A549 (cell line): Measurements from ENCODE around the gene FAM227B. TPM values are rescaled to one million over a fixed set of nuclear protein-coding genes. Genes with fewer than 3 reads are reported as not detected.

Experiments used
- ATAC-seq, 2 experiments: fragments of 200-7000 bp in 1 of 2; fragments of >200 bp in 1 of 2; cut with Nextera tagmentation in 1 of 2; cut with Tn5 transposase in 1 of 2; 3 replicates each; pipeline versions ENCODE4 v1.8.0 to v1.9.1; 2018 to 2020; ENCODE audit warnings: mild to moderate bottlenecking in 1 of 2, moderate library complexity in 1 of 2
- CTCF ChIA-PET: fragments of 300-600 bp; sonication (Branson Sonifier 250); formaldehyde crosslinking; extraction: SDS; loops from one replicate; lab custom pipeline; 2021; ENCODE audit warnings: antibody characterized with exemption, inconsistent platforms; lab: Yijun Ruan, JAX
- POLR2A ChIA-PET: fragments of 350-600 bp; formaldehyde crosslinking; extraction: SDS; loops from one replicate; lab custom pipeline; 2021; ENCODE audit warnings: antibody characterized with exemption, inconsistent platforms; lab: Yijun Ruan, JAX
- DNase-seq, 2 experiments: peaks; one replicate each; pipeline versions ENCODE4 v3.0.0 to v3.0.0-alpha.2; 2011 to 2016; ENCODE audit warnings: low read depth in 1 of 2, low spot score in 1 of 2
- FAIRE-seq: peaks from 2 replicates; lab custom pipeline; 2011; peaks lifted over from hg19 to GRCh38; lab: Jason Lieb, UNC
- H3K27ac ChIP-seq, 2 experiments: fragments of >200 bp; sonication (Bioruptor Twin); formaldehyde crosslinking; 3 replicates each; pipeline ENCODE4 v1.5.1; 2016 to 2017
- H3K4me1 ChIP-seq: fragments of >200 bp; sonication (Bioruptor Twin); formaldehyde crosslinking; 3 replicates; pipeline ENCODE4 v1.6.1; 2016
- H3K4me2 ChIP-seq: fragments of >200 bp; sonication (Bioruptor Twin); formaldehyde crosslinking; 3 replicates; pipeline ENCODE4 v1.6.1; 2016
- H3K4me3 ChIP-seq: fragments of >200 bp; sonication (Bioruptor Twin); formaldehyde crosslinking; 3 replicates; pipeline ENCODE4 v1.5.1; 2016
- H3K9me3 ChIP-seq: fragments of >200 bp; sonication (Bioruptor Twin); formaldehyde crosslinking; 3 replicates; pipeline ENCODE4 v1.6.1; 2016
- CHD2 ChIP-seq: fragments of 150-350 bp; IDR thresholded peaks from 2 replicates; pipeline ENCODE4 v1.6.1; 2014; ENCODE audit warnings: low read length; ENCODE audit not compliant: partially characterized antibody
- CHD4 ChIP-seq: fragments of 200-600 bp; sonication (generic); IDR thresholded peaks from 2 replicates; pipeline ENCODE4 v1.6.1; 2016; ENCODE audit warnings: antibody characterized with exemption, mild to moderate bottlenecking, borderline replicate concordance
- EHMT2 ChIP-seq: fragments of 200-600 bp; sonication (generic); IDR thresholded peaks from 2 replicates; pipeline ENCODE4 v1.6.1; 2016; ENCODE audit warnings: antibody characterized with exemption, low read depth, mild to moderate bottlenecking, moderate library complexity
- ELK1 ChIP-seq: fragments of 150-350 bp; IDR thresholded peaks from 2 replicates; pipeline ENCODE4 v1.6.1; 2014; ENCODE audit warnings: low read depth, mild to moderate bottlenecking, low read length
- EP300 ChIP-seq, 2 experiments: fragments of >200 bp; sonication (Bioruptor Twin); formaldehyde crosslinking; IDR thresholded peaks; 2 replicates in 1 of 2; 3 replicates in 1 of 2; pipeline ENCODE4 v1.6.1; 2016 to 2017
- FOSB ChIP-seq: fragments of 250-450 bp; sonication (Bioruptor Pico); IDR thresholded peaks from 2 replicates; pipeline ENCODE4 v1.5.0; 2020; ENCODE audit warnings: mild to moderate bottlenecking, moderate library complexity
- FOSL2 ChIP-seq, 2 experiments: fragments of 450-650 bp in 1 of 2; fragments of >200 bp in 1 of 2; sonication (Bioruptor Twin) in 1 of 2; formaldehyde crosslinking; IDR thresholded peaks; 2 replicates each; pipeline versions ENCODE4 v1.5.0 to v1.6.1; 2016 to 2020; ENCODE audit warnings: mild to moderate bottlenecking in 1 of 2, moderate library complexity in 1 of 2
- HEYL ChIP-seq: fragments of 250-450 bp; sonication (Bioruptor Pico); IDR thresholded peaks from 2 replicates; pipeline ENCODE4 v1.8.0; 2021; ENCODE audit warnings: mild to moderate bottlenecking, moderate library complexity
- HOXA7 ChIP-seq: fragments of 250-450 bp; sonication (Bioruptor Pico); IDR thresholded peaks from 2 replicates; pipeline ENCODE4 v1.5.0; 2020; ENCODE audit warnings: mild to moderate bottlenecking, moderate library complexity
- HOXB5 ChIP-seq: fragments of 250-450 bp; sonication (Bioruptor Pico); IDR thresholded peaks from 2 replicates; pipeline ENCODE4 v1.5.0; 2020; ENCODE audit warnings: mild to moderate bottlenecking, moderate library complexity
- KDM1A ChIP-seq: fragments of 200-600 bp; sonication (generic); IDR thresholded peaks from 2 replicates; pipeline ENCODE4 v1.6.1; 2016; ENCODE audit warnings: low read depth, mild to moderate bottlenecking
- MAFK ChIP-seq: fragments of 450-650 bp; IDR thresholded peaks from 2 replicates; pipeline ENCODE4 v1.6.1; 2014; ENCODE audit not compliant: partially characterized antibody
- MAX ChIP-seq: IDR thresholded peaks from 2 replicates; pipeline ENCODE4 v1.6.1; 2012
- MAZ ChIP-seq: fragments of 150-350 bp; IDR thresholded peaks from 2 replicates; pipeline ENCODE4 v1.6.1; 2014; ENCODE audit warnings: antibody characterized with exemption, low read depth, low read length, borderline replicate concordance
- NR3C1 ChIP-seq: fragments of >200 bp; sonication (Bioruptor Twin); formaldehyde crosslinking; IDR thresholded peaks from 3 replicates; pipeline ENCODE4 v1.6.1; 2017
- PBX3 ChIP-seq: IDR thresholded peaks from 2 replicates; pipeline ENCODE4 v1.6.1; 2012
- POLR2AphosphoS2 ChIP-seq: conservative IDR thresholded peaks from 2 replicates; pipeline ENCODE4 v1.6.1; 2012; ENCODE audit warnings: low read length, improper control_type of control experiment, inconsistent platforms
- RAD21 ChIP-seq, 2 experiments: fragments of >200 bp in 1 of 2; sonication (Bioruptor Twin) in 1 of 2; formaldehyde crosslinking in 1 of 2; IDR thresholded peaks in 1 of 2; conservative IDR thresholded peaks in 1 of 2; 2 replicates in 1 of 2; 3 replicates in 1 of 2; pipeline ENCODE4 v1.6.1; 2012 to 2018; ENCODE audit warnings: inconsistent platforms in 1 of 2
- RCOR1 ChIP-seq: fragments of 150-350 bp; IDR thresholded peaks from 2 replicates; pipeline ENCODE4 v1.6.1; 2014; ENCODE audit warnings: antibody characterized with exemption, low read length, low read depth
- RFX5 ChIP-seq: fragments of 450-650 bp; IDR thresholded peaks from 2 replicates; pipeline ENCODE4 v1.7.1; 2014; ENCODE audit warnings: antibody characterized with exemption, mild to moderate bottlenecking, moderate library complexity
- TFCP2L1 ChIP-seq: fragments of 250-450 bp; sonication (Bioruptor Pico); IDR thresholded peaks from 2 replicates; pipeline ENCODE4 v1.5.0; 2021; ENCODE audit warnings: mild to moderate bottlenecking
- ZNF302 ChIP-seq: fragments of 250-450 bp; sonication (Bioruptor Pico); IDR thresholded peaks from 2 replicates; pipeline ENCODE4 v1.9.0; 2021; ENCODE audit warnings: inconsistent platforms, mild to moderate bottlenecking, moderate library complexity
- ZSCAN20 ChIP-seq: fragments of 250-450 bp; sonication (Bioruptor Pico); IDR thresholded peaks from 2 replicates; pipeline ENCODE4 v1.8.0; 2022; ENCODE audit warnings: mild to moderate bottlenecking, moderate library complexity
- WGBS: methylation state at CpG from one replicate; pipeline ENCODE4 v1.1.6; 2017; ENCODE audit errors: missing lambda C conversion rate; 5-methylcytosine and 5-hydroxymethylcytosine counted together
- polyA plus RNA-seq, 4 experiments: library from polyadenylated mRNA; depleted of rRNA in 3 of 4; stranded (reverse); fragments of >200 nt; fragmentation: RNase III in 1 of 4; extraction: RNeasy Plus Mini Kit Qiagen cat#74134 plus additional on column Dnase treatment in 1 of 4; gene quantifications; 2 replicates in 3 of 4; 3 replicates in 1 of 4; pipeline ENCODE4 v1.2.3, GENCODE V29; 2011 to 2017
- TF ChIP-seq, protein P1 (sequence below): fragments of >200 bp; sonication (Bioruptor Twin); formaldehyde crosslinking; IDR thresholded peaks from 2 replicates; pipeline ENCODE4 v1.6.1; 2016
- TF ChIP-seq, protein P2 (sequence below): fragments of 250-450 bp; sonication (Bioruptor Pico); IDR thresholded peaks from 2 replicates; pipeline ENCODE4 v1.5.0; 2021; ENCODE audit warnings: mild to moderate bottlenecking, moderate library complexity, borderline replicate concordance
- TF ChIP-seq, protein P3 (sequence below): IDR thresholded peaks from 2 replicates; pipeline ENCODE4 v1.6.1; 2012; ENCODE audit warnings: low read depth, borderline replicate concordance

Gene FAM227B
- polyA plus RNA-seq, 2 of the 4 experiments (the other 2 are of a cell fraction), result 1.9 to 3.7 TPM

GRCh38 chr15:49441816-49442215 lies 178.8 kb downstream of the FAM227B start:
- Histone ChIP-seq H3K4me1 (no peaks in the 10 kb centered on the region), H3K4me3 (no peak overlapping the region)
- FAIRE-seq, result no peak
- POLR2A ChIA-PET, result no interaction called here
- TF ChIP-seq HOXA7 (no peak), TFCP2L1 (CRISPR knock-in tag) (no peak), PBX3 (no peak), ZNF302 (CRISPR knock-in tag) (no peak), KDM1A (no peak), FOSL2 (IDR thresholded peaks at IDR 0.05) (no peak), FOSL2 (CRISPR knock-in tag; IDR thresholded peaks at IDR 0.05) (no peak), EP300 (IDR thresholded peaks at IDR 0.05) (no peak), MAFK (no peak), EHMT2 (no peak), ELK1 (no peak), RFX5 (no peak), HEYL (CRISPR knock-in tag) (no peak)
- TF ChIP-seq, protein P1, sequence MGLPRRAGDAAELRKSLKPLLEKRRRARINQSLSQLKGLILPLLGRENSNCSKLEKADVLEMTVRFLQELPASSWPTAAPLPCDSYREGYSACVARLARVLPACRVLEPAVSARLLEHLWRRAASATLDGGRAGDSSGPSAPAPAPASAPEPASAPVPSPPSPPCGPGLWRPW, result no peak
- TF ChIP-seq, all 56 proteins: peak for 0
- CTCF ChIA-PET, result no interaction called here
- ATAC-seq, result no peak
- no peak for DNase-seq
- Histone ChIP-seq H3K9me3 (no peaks in the 10 kb centered on the region), H3K27ac (no peak overlapping the region), H3K4me2 (no peak overlapping the region)
- WGBS, result 36% methylated on average over 1 of the region's 1 CpG

- H3K9me3 ChIP-seq, result no peaks in the 10 kb centered on the region
- DNase-seq, result no peak
- TF ChIP-seq EP300 (IDR thresholded peaks at IDR 0.05) (no peak), ZNF302 (CRISPR knock-in tag) (no peak), FOSB (CRISPR knock-in tag) (no peak), RAD21 (conservative IDR thresholded peaks at IDR 0.05 in 1 of 2, IDR thresholded peaks at IDR 0.05 in 1 of 2) (no peak), CHD2 (no peak), MAZ (no peak), MAX (no peak), NR3C1 (no peak), CHD4 (no peak)
- H3K27ac ChIP-seq, result no peak overlapping the region
- CTCF ChIA-PET, result no interaction called here
- no peak overlapping the region for H3K4me2 ChIP-seq
- no peak for ATAC-seq
- no peak for FAIRE-seq
- POLR2A ChIA-PET, result no interaction called here
- H3K4me1 ChIP-seq, result no peaks in the 10 kb centered on the region
- no peak overlapping the region for H3K4me3 ChIP-seq
Observed at GRCh38 chr15:49441356-49441755, 179.3 kb downstream of the FAM227B start.

- POLR2A ChIA-PET, result no interaction called here
- TF ChIP-seq HEYL (CRISPR knock-in tag), result no peak
- TF ChIP-seq HOXB5 (CRISPR knock-in tag), result no peak
- TF ChIP-seq, protein P2, sequence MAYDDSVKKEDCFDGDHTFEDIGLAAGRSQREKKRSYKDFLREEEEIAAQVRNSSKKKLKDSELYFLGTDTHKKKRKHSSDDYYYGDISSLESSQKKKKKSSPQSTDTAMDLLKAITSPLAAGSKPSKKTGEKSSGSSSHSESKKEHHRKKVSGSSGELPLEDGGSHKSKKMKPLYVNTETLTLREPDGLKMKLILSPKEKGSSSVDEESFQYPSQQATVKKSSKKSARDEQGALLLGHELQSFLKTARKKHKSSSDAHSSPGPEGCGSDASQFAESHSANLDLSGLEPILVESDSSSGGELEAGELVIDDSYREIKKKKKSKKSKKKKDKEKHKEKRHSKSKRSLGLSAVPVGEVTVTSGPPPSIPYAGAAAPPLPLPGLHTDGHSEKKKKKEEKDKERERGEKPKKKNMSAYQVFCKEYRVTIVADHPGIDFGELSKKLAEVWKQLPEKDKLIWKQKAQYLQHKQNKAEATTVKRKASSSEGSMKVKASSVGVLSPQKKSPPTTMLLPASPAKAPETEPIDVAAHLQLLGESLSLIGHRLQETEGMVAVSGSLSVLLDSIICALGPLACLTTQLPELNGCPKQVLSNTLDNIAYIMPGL, result no peak
- TF ChIP-seq FOSB (CRISPR knock-in tag), result no peak
- TF ChIP-seq, protein P3, sequence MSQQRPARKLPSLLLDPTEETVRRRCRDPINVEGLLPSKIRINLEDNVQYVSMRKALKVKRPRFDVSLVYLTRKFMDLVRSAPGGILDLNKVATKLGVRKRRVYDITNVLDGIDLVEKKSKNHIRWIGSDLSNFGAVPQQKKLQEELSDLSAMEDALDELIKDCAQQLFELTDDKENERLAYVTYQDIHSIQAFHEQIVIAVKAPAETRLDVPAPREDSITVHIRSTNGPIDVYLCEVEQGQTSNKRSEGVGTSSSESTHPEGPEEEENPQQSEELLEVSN, result no peak
- no peak for TF ChIP-seq RCOR1
- TF ChIP-seq KDM1A, result no peak
- no peak for TF ChIP-seq ZSCAN20 (CRISPR knock-in tag)
- no peak for TF ChIP-seq MAX
- TF ChIP-seq POLR2AphosphoS2, result no peak
Observed at GRCh38 chr15:49439678-49440395, 180.8 kb downstream of the FAM227B start.

More at GRCh38 chr15:49439678-49440395, 180.8 kb downstream of the FAM227B start:
- Histone ChIP-seq H3K4me1 (no peaks in the 10 kb centered on the region), H3K4me3 (no peak overlapping the region), H3K9me3 (no peaks in the 10 kb centered on the region), H3K27ac (no peak overlapping the region), H3K4me2 (no peak overlapping the region)
- no peak for FAIRE-seq
- ATAC-seq, result no peak
- 23% methylated on average over 5 of the region's 5 CpGs for WGBS
- CTCF ChIA-PET, result no interaction called here
- no peak for DNase-seq
